Prostate gland (tissue), 2 donors: Measurements from ENCODE around the gene LDHD.

Source experiments
- POLR2A ChIP-seq: fragments of 450-650 bp; IDR thresholded peaks from one replicate; pipeline ENCODE4 v1.6.1; 2016; ENCODE audit warnings: antibody characterized with exemption, mild to moderate bottlenecking
- POLR2AphosphoS5 ChIP-seq: sonication (generic); formaldehyde crosslinking; IDR thresholded peaks from one replicate; pipeline ENCODE4 v1.6.1; 2017; ENCODE audit warnings: antibody characterized with exemption
- TF ChIP-seq, protein P1 (sequence below), 4 experiments: fragments of 200-600 bp in 2 of 4; fragments of 450-650 bp in 2 of 4; sonication (generic) in 2 of 4; IDR thresholded peaks; 1 replicate in 3 of 4; 2 replicates in 1 of 4; pipeline ENCODE4 v1.5.1; 2016 to 2019; ENCODE audit warnings: antibody characterized with exemption in 4 of 4, mild to moderate bottlenecking in 2 of 4, moderate library complexity in 2 of 4

DNA sequence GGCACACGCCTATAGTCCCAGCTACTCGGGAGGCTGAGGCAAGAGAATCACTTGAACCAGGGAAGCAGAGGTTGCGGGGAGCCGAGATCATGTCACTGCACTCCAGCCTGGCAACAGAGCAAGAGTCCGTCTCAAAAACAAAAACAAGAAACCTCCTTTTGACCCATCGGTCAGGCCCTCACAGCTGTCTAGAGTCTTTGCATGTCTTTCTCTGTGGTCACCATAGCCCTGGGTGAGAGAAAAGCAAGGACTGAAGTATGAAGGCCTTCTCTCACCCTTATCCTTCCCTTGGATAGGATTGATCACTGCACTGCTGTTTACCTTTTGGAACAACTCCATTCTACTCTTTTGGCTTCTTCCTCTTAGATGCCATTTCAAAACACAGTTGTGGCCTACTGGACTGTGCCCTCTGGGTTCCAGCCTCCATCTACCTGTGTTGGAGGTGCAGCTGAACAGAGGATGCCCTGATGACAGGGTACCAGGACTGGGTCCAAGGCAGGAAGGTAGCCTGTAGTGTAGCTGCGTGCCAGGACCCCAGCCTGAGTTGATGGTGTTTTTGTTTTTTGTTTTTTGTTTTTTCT lies 37.1 kb downstream of the LDHD start:
- TF ChIP-seq, protein P1, sequence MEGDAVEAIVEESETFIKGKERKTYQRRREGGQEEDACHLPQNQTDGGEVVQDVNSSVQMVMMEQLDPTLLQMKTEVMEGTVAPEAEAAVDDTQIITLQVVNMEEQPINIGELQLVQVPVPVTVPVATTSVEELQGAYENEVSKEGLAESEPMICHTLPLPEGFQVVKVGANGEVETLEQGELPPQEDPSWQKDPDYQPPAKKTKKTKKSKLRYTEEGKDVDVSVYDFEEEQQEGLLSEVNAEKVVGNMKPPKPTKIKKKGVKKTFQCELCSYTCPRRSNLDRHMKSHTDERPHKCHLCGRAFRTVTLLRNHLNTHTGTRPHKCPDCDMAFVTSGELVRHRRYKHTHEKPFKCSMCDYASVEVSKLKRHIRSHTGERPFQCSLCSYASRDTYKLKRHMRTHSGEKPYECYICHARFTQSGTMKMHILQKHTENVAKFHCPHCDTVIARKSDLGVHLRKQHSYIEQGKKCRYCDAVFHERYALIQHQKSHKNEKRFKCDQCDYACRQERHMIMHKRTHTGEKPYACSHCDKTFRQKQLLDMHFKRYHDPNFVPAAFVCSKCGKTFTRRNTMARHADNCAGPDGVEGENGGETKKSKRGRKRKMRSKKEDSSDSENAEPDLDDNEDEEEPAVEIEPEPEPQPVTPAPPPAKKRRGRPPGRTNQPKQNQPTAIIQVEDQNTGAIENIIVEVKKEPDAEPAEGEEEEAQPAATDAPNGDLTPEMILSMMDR (IDR thresholded peaks at IDR 0.05) = no peak
- no peak for TF ChIP-seq POLR2AphosphoS5
- TF ChIP-seq POLR2A = no peak
